ENCODE results near the gene OPRD1.
"Not testable (repeated sequence)": the region's sequence is repeated elsewhere in the genome, so short reads cannot be mapped to it uniquely, and the experiment has no call there.

The OPRD1 gene

DNA sequence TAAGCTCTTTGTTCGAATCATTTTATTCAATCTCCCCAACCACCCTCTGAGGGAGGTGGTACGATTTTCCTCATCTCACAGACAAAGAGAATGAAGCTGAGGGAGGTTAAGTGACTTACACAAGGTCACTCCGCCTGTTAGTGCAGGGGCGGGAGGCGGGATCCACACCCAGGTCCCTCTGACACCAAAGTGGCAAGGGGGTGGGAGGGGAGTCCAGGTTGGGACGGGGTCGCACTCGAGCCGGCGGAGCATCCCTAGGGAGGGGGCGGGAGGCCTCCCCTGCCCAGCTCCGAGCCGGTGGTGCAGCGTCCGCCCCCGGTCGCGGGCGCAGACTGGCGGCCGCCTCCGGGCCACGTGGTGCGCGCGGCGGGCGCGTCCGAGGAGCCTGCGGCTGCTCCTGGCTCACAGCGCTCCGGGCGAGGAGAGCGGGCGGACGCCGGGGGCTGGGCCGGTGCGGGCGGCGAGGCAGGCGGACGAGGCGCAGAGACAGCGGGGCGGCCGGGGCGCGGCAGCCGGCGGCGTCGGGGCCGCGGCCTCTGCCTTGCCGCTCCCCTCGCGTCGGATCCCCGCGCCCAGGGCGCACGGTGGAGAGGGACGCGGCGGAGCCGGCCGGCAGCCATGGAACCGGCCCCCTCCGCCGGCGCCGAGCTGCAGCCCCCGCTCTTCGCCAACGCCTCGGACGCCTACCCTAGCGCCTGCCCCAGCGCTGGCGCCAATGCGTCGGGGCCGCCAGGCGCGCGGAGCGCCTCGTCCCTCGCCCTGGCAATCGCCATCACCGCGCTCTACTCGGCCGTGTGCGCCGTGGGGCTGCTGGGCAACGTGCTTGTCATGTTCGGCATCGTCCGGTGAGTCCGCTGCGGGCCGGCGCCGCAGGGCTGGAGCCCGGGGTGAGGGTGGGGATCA lies at the start of gene OPRD1:
TSS of gene OPRD1 (plus strand) at position 405 of the 903 bp plus-strand sequence. CDS start at position 619, 214 bp downstream.
- no peak for DNase-seq

DNA sequence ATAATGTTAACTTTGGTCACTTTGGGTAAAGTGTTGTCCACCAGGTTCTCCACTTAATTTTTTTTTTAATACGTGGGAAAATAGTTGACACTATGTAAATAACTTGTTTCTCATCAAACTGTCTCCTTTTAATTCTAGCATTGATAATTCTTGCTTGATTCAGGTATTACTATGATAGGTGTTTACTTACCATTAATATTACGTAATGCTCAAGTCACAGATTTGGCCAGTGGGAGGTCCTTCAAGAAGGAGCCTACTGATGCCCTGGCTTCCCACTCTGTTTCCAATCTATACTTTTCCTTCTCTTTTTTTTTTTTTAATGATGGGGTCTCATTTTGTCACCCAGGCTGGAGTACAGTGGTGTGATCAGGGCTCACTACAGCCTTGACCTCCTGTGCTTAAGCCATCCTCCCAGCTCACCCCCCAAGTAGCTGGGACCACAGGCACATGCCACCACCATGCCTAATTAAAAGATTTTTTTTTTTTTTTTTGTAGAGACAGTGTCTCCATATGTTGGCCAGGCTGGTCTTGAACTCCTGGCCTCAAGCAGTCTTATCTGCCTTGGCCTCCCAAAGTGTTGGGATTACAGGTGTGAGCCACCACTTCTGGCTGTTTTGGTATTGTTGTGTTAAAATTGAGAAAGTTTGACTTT lies 45.3 kb upstream of the OPRD1 start:
- DNase-seq = no peak

DNA sequence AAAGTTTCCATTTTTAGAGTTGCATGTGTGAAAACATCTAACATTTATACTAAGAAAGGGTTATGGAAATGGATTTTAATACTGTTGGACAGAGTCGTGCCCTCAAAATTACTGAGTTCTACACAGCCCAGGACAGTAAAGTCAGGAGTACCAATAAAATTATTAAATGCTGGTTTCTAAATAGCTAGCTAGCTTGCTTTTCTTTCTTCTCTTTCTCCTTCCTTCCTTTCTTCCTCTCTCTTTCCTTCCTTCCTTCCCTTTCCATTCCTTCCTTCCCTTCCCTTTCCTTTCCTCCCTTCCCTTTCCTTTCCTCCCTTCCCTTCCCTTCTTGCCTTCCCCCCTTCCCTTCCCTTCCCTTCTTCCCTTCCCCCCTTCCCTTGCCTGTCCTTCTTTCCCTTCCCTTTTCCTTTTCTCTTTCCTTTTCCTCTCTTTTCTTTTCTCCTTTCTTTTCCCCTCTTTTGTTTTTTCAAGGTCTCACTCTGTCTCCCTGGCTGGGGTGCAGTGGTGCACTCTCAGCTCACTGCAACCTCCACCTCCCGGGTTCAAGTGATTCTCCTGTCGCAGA lies 41.3 kb upstream of the OPRD1 start:
- DNase-seq = no peak

DNA sequence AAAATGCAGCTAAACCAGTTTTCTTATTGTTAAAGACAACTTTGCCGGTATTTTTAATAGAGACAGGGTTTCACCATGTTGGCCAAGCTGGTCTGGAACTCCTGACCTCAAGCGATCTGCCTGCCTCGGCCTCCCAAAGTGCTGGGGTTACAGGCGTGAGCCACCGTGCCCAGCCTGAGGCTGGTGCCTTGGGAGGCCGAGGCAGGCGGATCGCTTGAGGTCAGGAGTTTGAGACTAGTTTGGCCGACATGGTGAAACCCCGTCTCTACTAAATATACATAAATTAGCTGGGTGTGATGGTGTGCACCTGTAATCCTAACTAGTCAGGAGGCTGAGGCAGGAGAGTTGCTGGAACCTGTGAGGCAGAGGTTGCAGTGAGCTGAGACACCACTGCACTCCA lies 40.0 kb upstream of the OPRD1 start:
- not testable (repeated sequence) for DNase-seq

DNA sequence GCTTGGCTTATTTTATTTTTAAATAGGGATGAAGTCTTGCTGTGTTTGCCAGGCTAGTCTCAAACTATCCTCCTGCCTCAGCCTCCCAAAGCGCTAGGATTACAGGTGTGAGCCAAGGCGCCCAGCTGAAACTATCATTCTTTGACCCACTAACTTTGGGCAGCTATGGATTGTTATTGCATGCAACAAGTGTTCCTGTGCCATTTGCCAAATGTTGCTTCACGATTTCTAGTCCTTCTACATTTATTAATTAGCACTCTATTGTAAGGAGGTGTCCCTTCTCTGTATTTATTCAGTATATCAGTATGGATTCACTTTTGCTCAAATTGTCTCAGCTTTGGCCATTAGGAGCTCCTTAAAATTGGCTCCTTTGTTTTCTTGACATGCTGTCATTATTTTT lies 38.9 kb upstream of the OPRD1 start:
- no peak for DNase-seq

DNA sequence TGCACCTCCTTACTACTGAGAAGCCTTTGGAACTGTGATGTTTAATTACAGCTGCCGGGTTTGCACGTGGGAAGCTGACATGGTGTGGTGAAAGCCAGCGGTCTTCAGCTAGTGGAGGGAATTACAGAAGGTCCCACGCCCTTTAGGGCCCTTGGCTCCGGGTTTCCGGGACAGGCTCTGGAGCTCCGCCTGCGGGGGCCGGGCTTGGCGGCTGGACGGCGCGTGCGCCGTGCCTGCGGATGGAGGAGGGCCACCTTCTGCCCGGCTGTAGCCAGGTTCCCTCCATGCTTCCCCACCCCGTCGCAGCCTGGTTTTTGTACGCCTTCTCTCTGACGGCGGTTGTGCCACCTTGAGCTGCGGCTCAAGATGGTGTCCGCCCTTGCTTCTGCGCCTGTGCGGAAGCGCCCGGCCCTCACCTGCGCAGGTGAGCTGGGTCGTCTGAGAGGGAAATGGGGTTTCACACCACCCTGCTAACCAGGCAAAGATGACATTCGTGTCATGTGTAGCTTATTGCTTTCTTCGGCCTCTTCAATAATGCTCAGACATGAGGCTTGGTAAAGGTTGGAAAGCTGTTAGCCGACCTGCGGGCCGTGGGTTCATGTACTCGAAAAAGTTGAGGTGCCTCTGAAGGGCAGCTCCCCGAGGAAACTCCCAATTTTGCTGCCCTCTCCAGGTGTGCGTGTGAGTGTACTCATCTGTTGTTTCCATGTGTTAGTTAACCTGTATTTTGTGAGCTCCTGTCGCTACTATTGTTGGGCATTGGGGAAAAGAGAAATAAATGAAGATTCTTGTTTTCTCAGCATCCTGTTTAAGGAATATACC lies 36.6 kb upstream of the OPRD1 start:
- peak; percentile 54 for DNase-seq

DNA sequence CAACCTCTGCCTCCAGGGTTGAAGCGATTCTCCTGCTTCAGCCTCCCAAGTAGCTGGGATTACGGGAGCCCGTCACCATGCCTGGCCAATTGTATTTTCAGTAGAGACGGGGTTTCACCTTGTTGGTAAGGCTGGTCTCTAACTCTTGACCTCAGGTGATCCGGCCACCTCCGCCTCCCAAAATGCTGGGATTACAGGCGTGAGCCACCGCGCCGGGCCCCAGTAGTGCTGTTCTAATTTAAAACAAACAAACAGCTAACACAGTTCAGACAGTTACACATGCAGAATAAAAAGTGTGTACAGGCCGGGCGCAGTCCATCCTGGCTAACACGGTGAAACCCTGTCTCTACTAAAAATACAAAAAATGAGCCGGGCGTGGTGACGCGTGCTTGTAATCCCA lies 35.6 kb upstream of the OPRD1 start:
- no peak for DNase-seq

DNA sequence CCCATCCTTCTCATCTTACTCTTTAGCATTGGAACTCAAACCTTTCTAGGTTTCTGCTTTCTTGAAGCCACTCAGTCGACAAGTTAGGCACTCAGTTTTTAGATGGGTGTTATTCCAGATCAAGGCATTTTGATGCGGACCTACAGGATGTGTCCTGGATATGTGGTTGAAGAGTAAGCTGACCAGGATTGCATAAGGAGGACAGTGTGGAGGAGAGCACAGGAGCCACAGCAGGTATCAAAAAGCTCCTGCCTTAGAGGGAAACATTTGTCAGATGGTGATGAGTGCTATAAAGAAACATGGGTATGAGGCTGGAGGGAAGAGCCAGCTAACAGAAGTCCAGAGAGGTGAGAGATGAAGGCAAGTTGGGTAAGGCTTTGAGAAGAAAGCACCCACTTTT lies 33.9 kb upstream of the OPRD1 start:
- DNase-seq = no peak

DNA sequence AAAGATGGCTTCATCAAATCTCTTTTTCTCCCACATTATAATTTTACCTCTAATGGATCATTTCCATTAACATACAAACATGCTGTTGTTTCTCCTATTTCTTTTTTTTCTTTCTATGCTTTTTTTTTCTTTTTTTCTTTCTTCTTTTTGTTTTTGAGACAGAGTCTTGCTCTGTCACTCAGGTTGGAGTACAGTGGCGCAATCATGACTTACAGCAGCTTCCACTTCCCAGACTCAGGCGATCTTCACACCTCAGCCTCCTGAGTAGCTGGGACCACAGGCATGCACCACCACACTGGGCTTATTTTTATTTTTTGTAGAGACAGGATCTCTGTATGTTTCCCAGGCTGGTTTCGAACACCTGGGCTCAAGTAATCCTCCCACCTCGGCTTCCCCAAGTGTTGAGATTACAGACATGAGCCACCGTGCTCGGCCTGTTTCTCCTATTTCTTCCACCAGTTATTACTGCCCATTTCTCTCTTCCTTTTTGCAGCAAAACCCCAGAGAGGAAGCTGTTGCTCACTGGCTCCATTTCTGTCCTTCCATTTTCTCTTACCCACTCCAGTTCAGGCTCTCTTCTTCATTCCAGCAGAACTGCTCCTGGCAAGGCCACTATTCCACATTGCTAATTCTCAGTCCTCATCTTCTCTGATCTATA lies 32.1 kb upstream of the OPRD1 start:
- DNase-seq = no peak

DNA sequence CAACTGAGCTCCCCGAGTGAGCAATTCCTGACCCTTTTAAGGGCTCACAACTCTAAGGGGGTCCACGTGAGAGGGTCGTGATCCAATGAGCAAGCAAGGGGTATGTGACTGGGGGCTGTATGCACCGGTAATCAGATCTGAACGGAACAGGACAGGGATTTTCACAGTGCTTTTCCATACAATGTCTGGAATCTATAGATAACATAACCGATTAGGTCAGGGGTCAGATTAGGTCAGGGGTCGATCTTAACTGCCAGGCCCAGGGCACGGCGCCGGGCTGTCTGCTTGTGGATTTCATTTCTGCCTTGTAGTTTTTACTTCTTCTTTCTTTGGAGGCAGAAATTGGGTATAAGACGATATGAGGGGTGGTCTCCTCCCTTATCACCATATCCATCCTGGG lies 30.7 kb upstream of the OPRD1 start:
- no peak for DNase-seq

DNA sequence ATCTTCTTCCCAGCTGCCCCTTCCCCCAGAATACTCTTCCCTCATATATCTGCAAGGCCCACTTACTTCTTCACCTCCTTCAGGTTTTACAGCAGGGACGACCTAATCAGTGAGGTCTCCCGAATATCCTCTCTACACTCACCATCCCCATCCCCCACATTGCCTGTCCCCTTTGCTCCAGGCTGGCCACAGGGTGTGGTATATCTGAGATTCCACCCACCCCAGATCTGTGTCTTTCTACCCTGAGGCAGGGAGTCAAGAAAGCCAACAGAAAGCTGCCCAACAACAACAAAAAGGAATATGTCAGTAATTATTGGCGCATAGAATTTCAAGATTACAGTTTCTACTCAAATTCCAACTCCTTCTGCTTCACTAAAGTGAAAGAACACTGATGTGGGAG lies 30.0 kb upstream of the OPRD1 start:
- no peak for DNase-seq

DNA sequence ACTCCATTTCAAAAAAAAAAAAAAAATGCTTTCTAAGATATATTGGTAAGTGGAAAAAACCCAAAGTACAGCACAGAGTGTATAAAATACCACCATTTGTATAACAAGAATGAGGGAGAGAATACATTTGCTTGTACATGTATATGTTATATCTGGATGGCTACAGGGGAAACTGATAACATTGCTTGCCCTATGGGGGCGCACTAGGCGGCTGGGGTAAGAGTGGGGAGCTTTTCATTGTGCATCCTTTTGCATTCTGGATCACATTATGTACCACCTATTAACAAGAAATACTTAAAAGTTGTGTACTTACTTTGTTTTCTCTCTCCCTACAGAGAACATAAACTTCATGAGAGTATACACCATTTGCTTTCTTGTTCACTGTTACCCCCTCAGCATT lies 28.6 kb upstream of the OPRD1 start:
- DNase-seq = no peak

DNA sequence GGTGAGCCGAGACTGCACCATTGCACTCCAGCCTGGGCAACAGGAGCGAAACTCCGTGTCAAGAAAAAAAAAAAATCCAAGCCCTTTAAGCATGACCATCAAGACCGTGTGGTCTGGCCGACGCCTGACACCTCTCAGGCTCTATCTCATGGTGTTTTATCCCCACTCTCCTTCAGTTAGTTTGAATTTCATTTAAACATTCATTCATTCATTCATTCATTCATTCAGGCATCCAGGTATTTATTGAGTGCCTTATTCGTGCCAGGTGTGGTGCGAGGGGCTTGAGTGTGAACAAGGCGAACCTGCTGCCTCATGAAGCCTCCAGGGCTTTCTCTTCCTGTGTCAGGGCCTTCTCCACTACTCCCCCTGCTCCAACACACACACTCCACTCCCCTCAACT lies 22.6 kb upstream of the OPRD1 start:
- DNase-seq = no peak

DNA sequence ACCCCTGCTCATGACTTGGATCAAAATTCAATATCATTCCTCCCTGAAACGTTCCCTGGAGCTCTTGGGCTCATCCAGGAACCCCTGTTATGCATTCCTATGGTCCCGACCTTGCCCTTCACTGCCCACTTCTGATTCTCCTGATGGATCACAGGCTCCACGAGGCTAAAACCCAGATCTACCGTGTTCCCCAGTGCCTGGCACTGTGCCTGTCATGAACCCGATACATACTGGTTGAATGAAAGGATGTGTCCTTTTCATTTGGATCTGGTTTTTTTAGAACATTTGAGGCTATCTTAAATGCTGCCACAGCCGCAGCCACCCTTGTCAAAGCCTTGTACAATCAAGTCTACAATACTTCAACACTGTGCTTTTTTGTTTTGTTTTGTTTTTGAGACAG lies 22.2 kb upstream of the OPRD1 start:
- DNase-seq = no peak

DNA sequence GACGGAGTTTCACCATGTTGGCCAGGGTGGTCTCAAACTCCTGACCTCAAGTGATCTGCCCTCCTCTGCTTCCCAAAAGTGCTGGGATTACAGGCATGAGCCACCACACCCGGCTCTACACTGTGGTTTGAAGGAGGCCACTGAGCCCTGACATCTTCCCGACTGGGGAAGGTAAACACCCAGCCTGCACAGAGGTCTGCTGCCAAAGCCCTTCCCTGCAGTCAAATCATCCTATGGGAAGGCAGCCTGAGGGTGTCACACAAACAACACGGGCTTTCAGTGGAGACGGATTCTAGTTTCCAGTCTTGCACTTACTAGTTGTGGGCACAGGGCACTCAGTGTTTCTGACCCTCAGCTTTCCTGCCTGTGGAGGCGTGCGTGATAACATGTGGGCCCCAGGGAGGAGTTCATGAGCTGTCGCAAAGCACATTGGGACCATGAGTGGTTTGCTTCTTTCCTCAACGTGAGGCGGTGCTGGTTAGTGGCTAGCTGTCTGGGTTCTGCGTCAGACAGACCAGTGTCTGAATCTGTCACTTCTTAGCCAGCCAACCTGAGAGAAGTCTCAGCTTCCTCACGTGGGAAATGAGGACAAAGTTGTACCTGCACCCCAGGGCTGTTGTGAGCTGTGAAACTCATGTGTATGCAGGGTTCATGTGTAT lies 21.5 kb upstream of the OPRD1 start:
- no peak for DNase-seq

DNA sequence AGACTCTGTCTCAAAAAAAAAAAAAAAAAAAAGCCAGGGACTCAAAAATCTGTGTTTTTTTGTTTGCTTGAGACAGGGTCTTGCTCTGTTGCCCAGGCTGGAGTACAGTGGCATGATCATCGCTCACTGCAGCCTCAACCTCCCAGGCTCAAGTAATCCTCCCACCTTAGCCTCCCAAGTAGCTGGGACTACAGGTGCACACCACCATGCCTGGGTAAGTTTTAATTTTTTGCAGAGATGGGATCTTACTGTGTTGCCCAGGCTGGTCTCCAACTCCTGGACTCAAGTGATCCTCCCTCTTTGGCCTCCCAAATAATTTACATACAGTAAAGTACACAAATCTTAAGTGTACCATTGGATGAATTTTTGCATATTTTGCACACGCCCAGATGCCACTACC lies 20.0 kb upstream of the OPRD1 start:
- DNase-seq = not testable (repeated sequence)

DNA sequence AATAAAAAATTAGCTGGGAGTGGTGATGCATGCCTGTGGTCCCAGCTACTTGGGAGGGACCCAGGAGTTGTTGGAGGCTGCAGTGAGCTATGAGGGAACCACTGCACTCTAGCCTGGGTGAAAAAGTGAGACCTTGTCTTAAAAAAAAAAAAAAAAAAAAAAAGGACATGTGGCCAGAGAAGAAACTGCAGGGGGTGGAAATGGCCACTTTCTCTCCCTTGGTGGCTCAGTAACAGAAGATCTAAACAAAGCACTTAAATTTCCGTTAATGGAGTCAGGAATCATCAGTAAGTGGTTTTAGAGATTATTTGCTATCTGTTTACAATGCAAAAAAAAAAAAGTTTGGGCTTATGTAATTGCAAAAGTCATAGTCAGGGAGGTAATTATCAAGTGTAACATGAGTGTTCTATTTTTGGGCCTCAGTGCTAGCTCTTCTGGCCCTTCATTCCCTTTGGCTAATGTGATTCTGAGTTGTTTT lies 19.3 kb upstream of the OPRD1 start:
- no peak for DNase-seq

DNA sequence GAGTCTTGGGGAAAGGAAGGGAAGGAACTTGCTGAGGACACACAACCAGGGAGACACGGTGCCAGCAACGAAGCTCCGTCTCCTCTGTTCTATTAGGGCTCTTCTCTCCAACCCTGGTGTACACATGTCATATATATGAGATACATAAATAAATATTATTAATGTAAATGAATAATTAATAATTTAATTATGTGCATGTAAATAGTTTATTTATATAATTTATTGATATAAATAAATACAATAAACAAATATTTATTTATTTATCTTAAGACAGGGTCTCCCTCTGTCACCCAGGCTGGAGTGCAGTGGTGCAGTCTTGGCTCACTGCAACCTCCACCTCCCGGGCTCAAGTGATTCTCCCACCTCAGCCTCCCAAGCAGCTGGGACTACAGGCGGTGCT lies 17.4 kb upstream of the OPRD1 start:
- not testable (repeated sequence) for DNase-seq

DNA sequence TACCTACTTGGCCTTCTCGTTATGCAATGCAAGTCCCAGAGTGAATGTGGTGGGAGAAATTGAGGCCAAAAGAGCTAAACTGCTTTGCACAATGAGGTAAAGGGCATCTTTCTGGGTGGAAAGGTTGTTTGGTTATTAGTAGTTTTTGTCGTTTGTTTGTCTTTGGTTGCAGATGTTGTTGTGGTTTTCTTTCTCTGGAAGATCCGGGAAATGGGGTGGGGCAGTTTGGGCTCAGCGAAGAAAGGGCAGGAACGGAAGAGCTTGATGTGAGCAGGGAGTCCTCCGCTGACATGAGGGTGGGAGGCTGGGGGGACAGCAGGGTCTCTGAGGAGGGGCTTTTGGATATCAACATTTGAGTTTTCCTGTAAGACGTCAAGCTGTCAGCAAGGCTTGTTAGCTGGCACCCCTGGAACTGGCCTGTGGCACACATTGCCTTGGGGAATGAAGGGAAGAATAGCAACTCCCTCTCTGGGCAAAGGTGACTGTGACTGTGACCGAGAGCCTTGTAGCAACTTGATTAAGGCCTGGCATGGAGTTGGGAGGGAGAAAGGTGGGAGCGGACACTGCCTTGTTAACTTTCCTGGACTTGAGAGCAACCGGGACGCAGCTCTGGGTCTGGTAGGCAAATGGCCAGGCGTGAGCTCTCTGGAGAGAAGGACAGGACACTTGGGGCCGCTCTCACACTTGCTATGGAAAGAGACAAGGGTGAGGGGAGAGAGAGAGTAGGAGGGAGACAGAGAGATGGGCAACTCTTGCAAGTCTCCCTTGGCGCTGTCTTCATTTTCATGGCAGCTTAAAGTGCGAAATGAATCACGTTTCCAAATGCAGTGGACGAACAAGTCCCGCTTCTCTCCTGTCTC lies 15.4 kb upstream of the OPRD1 start:
- DNase-seq = no peak

DNA sequence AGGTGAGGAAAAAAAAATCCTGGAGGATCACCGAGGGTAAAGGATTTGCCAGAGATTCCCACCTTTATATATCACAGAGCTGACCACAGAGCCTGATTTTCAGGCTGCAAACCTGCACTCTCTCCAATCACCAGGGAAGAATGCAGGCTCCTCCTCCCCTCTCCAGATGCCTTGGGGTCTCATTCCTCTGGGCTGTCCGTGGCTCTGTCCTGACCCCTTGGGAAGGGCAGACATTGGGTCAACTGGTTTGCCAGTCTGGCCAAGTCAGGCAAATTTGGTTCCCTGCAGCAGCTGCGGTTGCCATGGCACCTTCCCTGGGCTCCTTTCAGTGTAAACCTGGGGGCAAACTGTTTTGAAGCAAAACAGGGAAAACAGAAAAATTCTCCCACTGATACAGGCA lies 11.6 kb upstream of the OPRD1 start:
- DNase-seq = no peak

DNA sequence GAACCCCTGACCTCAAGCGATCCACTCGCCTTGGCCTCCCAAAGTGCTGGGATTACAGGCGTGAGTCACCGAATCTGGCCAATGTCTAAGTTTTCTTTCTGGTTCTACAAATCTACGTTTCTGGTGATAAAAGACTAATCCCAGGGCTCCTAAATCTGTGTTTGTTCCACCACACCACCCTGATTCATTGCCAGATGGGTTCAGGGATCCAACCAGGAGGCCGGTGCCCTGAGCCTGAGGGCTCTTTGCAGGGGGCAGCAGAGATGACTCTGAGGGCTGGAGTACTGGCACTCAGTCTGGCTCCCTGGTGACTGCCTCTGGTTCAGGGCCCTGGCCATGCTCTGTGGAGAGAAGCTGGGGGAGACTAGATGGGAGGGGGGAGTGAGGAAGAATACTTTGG lies 10.5 kb upstream of the OPRD1 start:
- DNase-seq = no peak

Data from NCI-H2029 treated with DMSO at 0.1 percent for 48 hours (cell line).